HepG2 (cell line): Measurements from ENCODE around the gene HELZ2. TPM values are rescaled to one million over a fixed set of nuclear protein-coding genes. Genes with fewer than 3 reads are reported as not detected.

Source experiments
- ATAC-seq: fragments of 200-7000 bp; cut with Tn5 transposase; 3 replicates; pipeline ENCODE4 v1.9.1; 2020; ENCODE audit warnings: mild to moderate bottlenecking, moderate library complexity
- BruUV-seq: library from RNA; stranded (reverse); fragments of 400-500 nt; replicated peaks from 2 replicates; lab custom pipeline; 2021; lab: Mats Ljungman, UMichigan
- CTCF ChIA-PET: fragments of 300-600 bp; formaldehyde crosslinking; extraction: SDS; loops from one replicate; lab custom pipeline; 2021; ENCODE audit warnings: low total read pairs, inconsistent platforms, low intra/inter-chr PET ratio; lab: Yijun Ruan, JAX
- POLR2A ChIA-PET: fragments of 350-600 bp; sonication (Branson Sonifier 250); formaldehyde crosslinking; loops from one replicate; lab custom pipeline; 2020; ENCODE audit warnings: antibody characterized with exemption, inconsistent platforms; lab: Yijun Ruan, JAX
- DNase-seq: peaks from one replicate; pipeline ENCODE4 v3.0.0-alpha.2; 2015; ENCODE audit warnings: low spot score
- FAIRE-seq: peaks from 3 replicates; lab custom pipeline; 2011; peaks lifted over from hg19 to GRCh38; lab: Jason Lieb, UNC
- H2AFZ ChIP-seq: one replicate; pipeline ENCODE4 v1.6.1; 2011; ENCODE audit warnings: low read length, inconsistent platforms
- H3K27ac ChIP-seq: fragments of 300-600 bp; 3 replicates; pipeline ENCODE4 v1.8.0; 2011; ENCODE audit warnings: mixed run types, mild to moderate bottlenecking, mixed read lengths, low read length, inconsistent platforms; ENCODE audit not compliant: insufficient read depth; ENCODE audit errors: extremely low read length
- H3K27me3 ChIP-seq, 2 experiments: fragments of 200-600 bp in 1 of 2; 2 replicates in 1 of 2; 3 replicates in 1 of 2; pipeline versions ENCODE4 v1.6.0 to v1.8.0; 2011; ENCODE audit warnings: low read length in 2 of 2, mild to moderate bottlenecking in 2 of 2, moderate library complexity in 2 of 2, inconsistent platforms in 1 of 2; ENCODE audit not compliant: insufficient read depth in 2 of 2, control insufficient read depth in 1 of 2
- H3K36me3 ChIP-seq, 2 experiments: fragments of 200-600 bp in 1 of 2; replicated peaks in 1 of 2; 2 replicates in 1 of 2; 3 replicates in 1 of 2; pipeline versions ENCODE4 v1.5.1 to v1.8.0; 2011; ENCODE audit warnings: low read length in 2 of 2, inconsistent platforms in 1 of 2; ENCODE audit not compliant: insufficient read depth in 2 of 2, control insufficient read depth in 1 of 2
- H3K4me1 ChIP-seq: 2 replicates; pipeline ENCODE4 v1.5.1; 2012; ENCODE audit warnings: low read length, inconsistent platforms; ENCODE audit not compliant: insufficient read depth
- H3K4me2 ChIP-seq: 2 replicates; pipeline ENCODE4 v1.6.0; 2011; ENCODE audit warnings: low read depth, low read length, inconsistent platforms
- H3K4me3 ChIP-seq, 3 experiments: fragments of 200-600 bp in 1 of 3; sonication (generic), shearing (Covaris generic) in 1 of 3; replicated peaks in 1 of 3; 2 replicates each; pipeline ENCODE4 v1.5.1; 2011 to 2016; ENCODE audit warnings: low read length in 3 of 3, inconsistent platforms in 2 of 3, low read depth in 2 of 3, mild to moderate bottlenecking in 2 of 3, control low read depth in 1 of 3, mixed read lengths in 1 of 3; ENCODE audit not compliant: insufficient read depth in 1 of 3
- H3K79me2 ChIP-seq: one replicate; pipeline ENCODE4 v1.6.1; 2011; ENCODE audit warnings: low read length, inconsistent platforms; ENCODE audit not compliant: insufficient read depth
- H3K9ac ChIP-seq: 2 replicates; pipeline ENCODE4 v1.6.0; 2011; ENCODE audit warnings: mild to moderate bottlenecking, low read depth, low read length, inconsistent platforms; ENCODE audit not compliant: insufficient read depth
- H3K9me3 ChIP-seq: 2 replicates; pipeline ENCODE4 v1.5.1; 2012; ENCODE audit warnings: mild to moderate bottlenecking, low read length
- H4K20me1 ChIP-seq: 2 replicates; pipeline ENCODE4 v1.6.0; 2011; ENCODE audit warnings: inconsistent platforms, mild to moderate bottlenecking, low read length, moderate library complexity; ENCODE audit not compliant: insufficient read depth
- ARNT2 ChIP-seq: sonication (generic); formaldehyde crosslinking; IDR thresholded peaks from 2 replicates; pipeline ENCODE4 v1.8.0; 2022; ENCODE audit warnings: mild to moderate bottlenecking, low read depth, missing genetic modification reagents, moderate library complexity
- HDAC1 ChIP-seq: sonication (generic); formaldehyde crosslinking; IDR thresholded peaks from 2 replicates; pipeline ENCODE4 v1.5.1; 2020; ENCODE audit warnings: mild to moderate bottlenecking, missing genetic modification reagents
- HNRNPK ChIP-seq: fragments of 200-400 bp; formaldehyde crosslinking; IDR thresholded peaks from 2 replicates; pipeline ENCODE4 v1.6.1; 2018; ENCODE audit warnings: low read length, low read depth, moderate library complexity, mild to moderate bottlenecking; ENCODE audit not compliant: poor library complexity, severe bottlenecking
- HOXD1 ChIP-seq: sonication (generic); formaldehyde crosslinking; IDR thresholded peaks from 2 replicates; pipeline ENCODE4 v1.5.0; 2020; ENCODE audit warnings: missing genetic modification reagents
- IKZF5 ChIP-seq: IDR thresholded peaks from 2 replicates; pipeline ENCODE4 v1.6.1; 2018; ENCODE audit warnings: missing genetic modification reagents, mild to moderate bottlenecking, missing compliant biosample characterization
- KAT7 ChIP-seq: IDR thresholded peaks from 2 replicates; pipeline ENCODE4 v1.6.1; 2018; ENCODE audit warnings: borderline replicate concordance, missing compliant biosample characterization
- KDM4B ChIP-seq: sonication (generic); formaldehyde crosslinking; IDR thresholded peaks from 2 replicates; pipeline ENCODE4 v1.4.0; 2020; ENCODE audit warnings: missing genetic modification reagents
- NRL ChIP-seq: sonication (generic); formaldehyde crosslinking; IDR thresholded peaks from 2 replicates; pipeline ENCODE4 v1.5.0; 2020; ENCODE audit warnings: missing genetic modification reagents, mild to moderate bottlenecking, moderate library complexity, borderline replicate concordance
- SMARCE1 ChIP-seq: fragments of 450-650 bp; IDR thresholded peaks from 2 replicates; pipeline ENCODE4 v1.6.1; 2017; ENCODE audit warnings: borderline replicate concordance
- SYNCRIP ChIP-seq: fragments of 200-400 bp; formaldehyde crosslinking; IDR thresholded peaks from 2 replicates; pipeline ENCODE4 v1.6.1; 2018; ENCODE audit warnings: mild to moderate bottlenecking, low read depth, low read length; ENCODE audit not compliant: insufficient read depth
- THAP11 ChIP-seq: IDR thresholded peaks from 2 replicates; pipeline ENCODE4 v1.6.1; 2016; ENCODE audit warnings: missing biosample characterization, missing genetic modification reagents
- ZIK1 ChIP-seq: sonication (generic); formaldehyde crosslinking; IDR thresholded peaks from 2 replicates; pipeline ENCODE4 v1.5.0; 2020; ENCODE audit warnings: mild to moderate bottlenecking, low read depth, missing genetic modification reagents, borderline replicate concordance
- ZNF230 ChIP-seq: sonication (generic); formaldehyde crosslinking; IDR thresholded peaks from 2 replicates; pipeline ENCODE4 v1.4.0; 2020; ENCODE audit warnings: mild to moderate bottlenecking, missing genetic modification reagents
- ZNF326 ChIP-seq: sonication (generic); formaldehyde crosslinking; IDR thresholded peaks from 2 replicates; pipeline ENCODE4 v1.4.0; 2020; ENCODE audit warnings: missing genetic modification reagents, borderline replicate concordance
- ZNF333 ChIP-seq: sonication (generic); formaldehyde crosslinking; IDR thresholded peaks from 2 replicates; pipeline ENCODE4 v1.4.0; 2020; ENCODE audit warnings: mild to moderate bottlenecking, missing genetic modification reagents, borderline replicate concordance
- ZNF441 ChIP-seq: sonication (generic); formaldehyde crosslinking; IDR thresholded peaks from 2 replicates; pipeline ENCODE4 v1.7.0; 2021; ENCODE audit warnings: missing genetic modification reagents, borderline replicate concordance
- ZNF800 ChIP-seq: sonication (generic); formaldehyde crosslinking; IDR thresholded peaks from 2 replicates; pipeline ENCODE4 v1.4.0; 2020; ENCODE audit warnings: missing genetic modification reagents
- ZSCAN12 ChIP-seq: sonication (generic); formaldehyde crosslinking; IDR thresholded peaks from 2 replicates; pipeline ENCODE4 v1.9.0; 2021; ENCODE audit warnings: mild to moderate bottlenecking, missing genetic modification reagents
- ZSCAN25 ChIP-seq: sonication (generic); formaldehyde crosslinking; IDR thresholded peaks from 2 replicates; pipeline ENCODE4 v1.8.0; 2022; ENCODE audit warnings: mild to moderate bottlenecking, missing genetic modification reagents
- whole genome bisulfite sequencing: methylation state at CpG from one replicate; pipeline ENCODE4 v1.1.6; 2017; ENCODE audit warnings: low lambda C conversion rate; 5-methylcytosine and 5-hydroxymethylcytosine counted together
- in situ Hi-C: cut with HindIII; loops from 2 replicates; pipeline ENCODE4 v1.10.0; 2017; ENCODE audit warnings: low pct_unique_long_range_greater_than_20kb; ENCODE audit not compliant: extremely low pct_ligation_motif_present
- intact Hi-C: fragments of 100-400 bp; cut with micrococcal nuclease; formaldehyde crosslinking; loops from one replicate; pipeline ENCODE4 v1.10.0; 2022; ENCODE audit not compliant: unreplicated experiment
- polyA plus RNA-seq, 8 experiments: library from polyadenylated mRNA; depleted of rRNA in 3 of 8; stranded (reverse) in 7 of 8; unstranded in 1 of 8; fragments of >200 nt; fragmentation: Illumina TruSeq in 4 of 8; extraction: Trizol in 4 of 8; gene quantifications; 2 replicates each; pipeline versions ENCODE4 v1.2.1 to v1.2.3, GENCODE V29; 2011 to 2016; ENCODE audit warnings: low read depth in 4 of 8, missing spikeins in 1 of 8, mixed read lengths in 1 of 8; ENCODE audit not compliant: insufficient read depth in 1 of 8
- total RNA-seq, 5 experiments: library from RNA; depleted of rRNA; stranded (reverse); fragments of >200 nt; fragmentation: Illumina TruSeq; extraction: Trizol; gene quantifications; 2 replicates each; pipeline ENCODE4 v1.2.3, GENCODE V29; 2016; ENCODE audit warnings: low read depth in 1 of 5
- TF ChIP-seq, protein P1 (sequence below): sonication (generic); formaldehyde crosslinking; IDR thresholded peaks from 2 replicates; pipeline ENCODE4 v1.8.0; 2022; ENCODE audit warnings: missing genetic modification reagents, mild to moderate bottlenecking, borderline replicate concordance

HELZ2 gene
- total and polyA plus RNA-seq, 2 of the 13 experiments (the other 11 are each of a cell fraction or from before 2014, with no cell fraction given) = 9.6 to 10.1 TPM

GRCh38 chr20:63580796-63581461 is 6.9 kb upstream of the HELZ2 start:
- intact Hi-C loops = loop anchor here (1.0 to 2.0 kb wide), 2 partner anchors 43 to 48 kb away; no protein-coding TSS in a partner anchor
- Histone ChIP-seq H3K36me3 (no peaks in the 10 kb centered on the region), H4K20me1 (no peaks in the 10 kb centered on the region), H3K27ac (no peak overlapping the region), H2AFZ (no peak overlapping the region), H3K4me2 (no peak overlapping the region), H3K4me1 (peaks cover 62% of the 10 kb centered on the region), H3K9me3 (no peaks in the 10 kb centered on the region), H3K9ac (no peak overlapping the region), H3K79me2 (no peaks in the 10 kb centered on the region), H3K27me3 (peaks cover 6 to 44% of the 10 kb centered on the region in 2 experiments; a peak in 3 of 5 replicates), H3K4me3 (no peak overlapping the region)
- DNase-seq = peak; percentile 78
- ChIA-PET POLR2A (interaction anchor here (0.6 to 3.4 kb wide), 2 partner anchors 8 to 56 kb away, joined by 3 to 19 read pairs; partner anchors contain the start of gene HELZ2), CTCF (interaction anchor here (0.7 to 4.5 kb wide), 2 partner anchors 43 to 392 kb away, joined by 3 to 29 read pairs; partner anchors contain the start of gene PTK6)
- in situ Hi-C loops = no loop called here
- WGBS = 11% methylated on average over 12 of the region's 12 CpGs
- ATAC-seq = peak; percentile 74
- BruUV-seq = no TSS peak
- FAIRE-seq = peak; percentile 73
- TF ChIP-seq ZSCAN12 = no peak
- TF ChIP-seq NRL (CRISPR knock-in tag) = peak; percentile 64; the same call in 1 of the 2 replicates
- TF ChIP-seq HOXD1 (CRISPR knock-in tag) = no peak
- TF ChIP-seq ARNT2 = peak; percentile 56; the same call in 1 of the 2 replicates
- TF ChIP-seq ZSCAN25 = peak; percentile 50; the same call in 1 of the 2 replicates
- TF ChIP-seq SMARCE1 = no peak
- no peak for TF ChIP-seq SYNCRIP
- 0 out of 2 replicates have a peak, but pooled peaks have one; percentile 45 for TF ChIP-seq ZNF441 (CRISPR knock-in tag)
- no peak for TF ChIP-seq ZNF333
- TF ChIP-seq, protein P1, sequence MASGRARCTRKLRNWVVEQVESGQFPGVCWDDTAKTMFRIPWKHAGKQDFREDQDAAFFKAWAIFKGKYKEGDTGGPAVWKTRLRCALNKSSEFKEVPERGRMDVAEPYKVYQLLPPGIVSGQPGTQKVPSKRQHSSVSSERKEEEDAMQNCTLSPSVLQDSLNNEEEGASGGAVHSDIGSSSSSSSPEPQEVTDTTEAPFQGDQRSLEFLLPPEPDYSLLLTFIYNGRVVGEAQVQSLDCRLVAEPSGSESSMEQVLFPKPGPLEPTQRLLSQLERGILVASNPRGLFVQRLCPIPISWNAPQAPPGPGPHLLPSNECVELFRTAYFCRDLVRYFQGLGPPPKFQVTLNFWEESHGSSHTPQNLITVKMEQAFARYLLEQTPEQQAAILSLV (CRISPR knock-in tag) = 0 out of 2 replicates have a peak, but pooled peaks have one; percentile 35
- peak; percentile 85 for TF ChIP-seq KDM4B
- no peak for TF ChIP-seq ZNF326 (CRISPR knock-in tag)
- TF ChIP-seq KAT7 = peak; percentile 49; the same call in 1 of the 2 replicates
- no peak for TF ChIP-seq HNRNPK
- TF ChIP-seq ZNF230 (CRISPR knock-in tag) = no peak
- peak; percentile 68; the same call in 1 of the 2 replicates for TF ChIP-seq THAP11 (CRISPR knock-in tag)
- peak; percentile 73; the same call in 1 of the 2 replicates for TF ChIP-seq ZNF800 (CRISPR knock-in tag)
- peak; percentile 59; the same call in 1 of the 2 replicates for TF ChIP-seq IKZF5 (CRISPR knock-in tag)
- 0 out of 2 replicates have a peak, but pooled peaks have one; percentile 53 for TF ChIP-seq HDAC1
- TF ChIP-seq ZIK1 (CRISPR knock-in tag) = no peak
